Measurements from ENCODE around the gene LRRC3.

The LRRC3 gene

DNA sequence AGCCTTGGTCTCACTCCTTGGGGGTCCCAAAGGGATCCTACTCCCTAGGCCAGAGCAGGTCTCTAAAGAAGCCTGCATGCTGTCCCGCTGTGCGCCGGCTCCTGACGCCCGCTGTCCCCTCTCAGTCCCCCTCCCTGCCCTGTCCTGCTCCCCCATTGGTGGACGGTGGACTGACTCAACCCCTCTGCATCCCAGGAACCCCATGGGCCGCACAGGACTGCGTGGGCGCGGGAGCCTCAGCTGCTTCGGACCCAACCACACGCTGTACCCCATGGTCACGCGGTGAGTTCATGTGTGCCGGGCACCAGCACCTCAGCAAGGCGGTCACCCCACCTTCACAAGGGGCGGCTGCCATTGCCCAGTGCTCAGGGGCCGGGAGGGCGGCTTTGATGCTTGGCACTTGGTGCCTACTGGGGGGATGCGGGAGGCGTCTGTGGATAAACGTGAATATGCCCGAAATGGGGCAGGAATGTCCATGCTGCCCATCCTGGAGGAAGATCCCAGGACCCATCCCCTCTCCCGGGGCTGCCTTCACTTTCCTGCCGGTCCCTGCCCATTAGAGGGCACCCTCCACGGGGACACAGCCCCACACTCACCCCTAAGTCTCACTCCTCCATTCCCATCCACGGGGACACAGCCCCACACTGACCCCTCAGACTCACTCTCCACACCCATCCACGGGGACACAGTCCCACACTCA lies 20.2 kb upstream of the LRRC3 start:
- no peak overlapping the region for H3K27ac ChIP-seq (ENCODE audit: low read depth, low read length, poor library complexity, severe bottlenecking)
- no peaks in the 10 kb centered on the region for H3K4me1 ChIP-seq (ENCODE audit: insufficient read depth, low read length, severe bottlenecking)
- TF ChIP-seq, protein P1, sequence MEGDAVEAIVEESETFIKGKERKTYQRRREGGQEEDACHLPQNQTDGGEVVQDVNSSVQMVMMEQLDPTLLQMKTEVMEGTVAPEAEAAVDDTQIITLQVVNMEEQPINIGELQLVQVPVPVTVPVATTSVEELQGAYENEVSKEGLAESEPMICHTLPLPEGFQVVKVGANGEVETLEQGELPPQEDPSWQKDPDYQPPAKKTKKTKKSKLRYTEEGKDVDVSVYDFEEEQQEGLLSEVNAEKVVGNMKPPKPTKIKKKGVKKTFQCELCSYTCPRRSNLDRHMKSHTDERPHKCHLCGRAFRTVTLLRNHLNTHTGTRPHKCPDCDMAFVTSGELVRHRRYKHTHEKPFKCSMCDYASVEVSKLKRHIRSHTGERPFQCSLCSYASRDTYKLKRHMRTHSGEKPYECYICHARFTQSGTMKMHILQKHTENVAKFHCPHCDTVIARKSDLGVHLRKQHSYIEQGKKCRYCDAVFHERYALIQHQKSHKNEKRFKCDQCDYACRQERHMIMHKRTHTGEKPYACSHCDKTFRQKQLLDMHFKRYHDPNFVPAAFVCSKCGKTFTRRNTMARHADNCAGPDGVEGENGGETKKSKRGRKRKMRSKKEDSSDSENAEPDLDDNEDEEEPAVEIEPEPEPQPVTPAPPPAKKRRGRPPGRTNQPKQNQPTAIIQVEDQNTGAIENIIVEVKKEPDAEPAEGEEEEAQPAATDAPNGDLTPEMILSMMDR (IDR thresholded peaks at IDR 0.05; ENCODE audit: low read length) = no peak
- TF ChIP-seq EZH2 (IDR thresholded peaks at IDR 0.05; ENCODE audit: borderline replicate concordance, low read length) = no peak
- H3K4me3 ChIP-seq (ENCODE audit: low read depth, low read length, poor library complexity, severe bottlenecking) = no peak overlapping the region
- H3K27me3 ChIP-seq (ENCODE audit: insufficient read depth, low read length) = no peaks in the 10 kb centered on the region
- H3K79me2 ChIP-seq (ENCODE audit: insufficient read depth, low read length) = no peaks in the 10 kb centered on the region
- no peaks in the 10 kb centered on the region for H3K9me2 ChIP-seq (ENCODE audit: low read depth, low read length)
- H3K36me3 ChIP-seq (ENCODE audit: insufficient read depth, low read length) = no peaks in the 10 kb centered on the region
- no peaks in the 10 kb centered on the region for H3F3A ChIP-seq (ENCODE audit: insufficient read depth, low read length)
- H4K20me1 ChIP-seq (ENCODE audit: insufficient read depth, low read length) = no peaks in the 10 kb centered on the region
- no peak overlapping the region for H3K9ac ChIP-seq (ENCODE audit: low read length)
- no peak overlapping the region for H2AFZ ChIP-seq (ENCODE audit: low read length)
- H3K9me3 ChIP-seq (ENCODE audit: low read length) = peaks cover under 1% of the 10 kb centered on the region
- H3K4me2 ChIP-seq (ENCODE audit: low read length) = no peak overlapping the region

DNA sequence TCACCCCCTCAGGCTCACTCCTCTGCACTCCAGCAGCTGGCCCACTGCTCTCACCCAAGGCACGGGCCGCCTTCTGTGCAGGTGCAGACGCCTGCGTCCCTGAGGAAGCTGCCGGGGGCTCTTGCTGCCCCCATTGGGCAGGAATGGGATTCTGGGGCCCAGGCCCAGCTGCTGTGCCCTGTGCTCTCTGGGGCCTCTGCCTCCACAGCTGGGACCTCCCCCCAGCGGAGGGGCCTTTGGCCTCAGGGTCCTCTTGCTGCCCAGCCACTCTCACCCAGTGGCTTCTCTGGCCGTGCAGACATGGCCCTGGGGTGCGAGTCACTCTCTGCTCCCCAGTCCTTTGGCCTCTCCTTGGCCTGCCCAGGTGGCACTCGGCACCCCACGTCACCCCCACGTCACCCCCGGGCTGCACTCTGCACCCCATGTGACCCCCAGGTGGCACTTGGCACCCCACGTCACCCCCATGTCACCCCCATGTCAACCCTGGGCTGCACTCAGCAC lies 19.1 kb upstream of the LRRC3 start:
- Histone ChIP-seq H3K9me3 (ENCODE audit: low read length) (no peaks in the 10 kb centered on the region), H3K79me2 (ENCODE audit: insufficient read depth, low read length) (no peaks in the 10 kb centered on the region), H3K4me3 (ENCODE audit: low read depth, low read length, poor library complexity, severe bottlenecking) (no peak overlapping the region), H3F3A (ENCODE audit: insufficient read depth, low read length) (no peaks in the 10 kb centered on the region), H4K20me1 (ENCODE audit: insufficient read depth, low read length) (no peaks in the 10 kb centered on the region), H3K4me2 (ENCODE audit: low read length) (no peak overlapping the region), H3K4me1 (ENCODE audit: insufficient read depth, low read length, severe bottlenecking) (no peaks in the 10 kb centered on the region), H3K9ac (ENCODE audit: low read length) (no peak overlapping the region), H3K36me3 (ENCODE audit: insufficient read depth, low read length) (no peaks in the 10 kb centered on the region), H3K27me3 (ENCODE audit: insufficient read depth, low read length) (no peaks in the 10 kb centered on the region), H2AFZ (ENCODE audit: low read length) (no peak overlapping the region), H3K27ac (ENCODE audit: low read depth, low read length, poor library complexity, severe bottlenecking) (no peak overlapping the region), H3K9me2 (ENCODE audit: low read depth, low read length) (no peaks in the 10 kb centered on the region)
- TF ChIP-seq, protein P1 (IDR thresholded peaks at IDR 0.05; ENCODE audit: low read length) = no peak
- no peak for TF ChIP-seq EZH2 (IDR thresholded peaks at IDR 0.05; ENCODE audit: borderline replicate concordance, low read length)

GRCh38 chr21:44436958-44437357 lies 18.4 kb upstream of the LRRC3 start:
- H3K9ac ChIP-seq (ENCODE audit: low read length) = no peak overlapping the region
- H3K9me3 ChIP-seq (ENCODE audit: low read length) = no peaks in the 10 kb centered on the region
- H3K27ac ChIP-seq (ENCODE audit: low read depth, low read length, poor library complexity, severe bottlenecking) = no peak overlapping the region
- no peak overlapping the region for H2AFZ ChIP-seq (ENCODE audit: low read length)
- H3F3A ChIP-seq (ENCODE audit: insufficient read depth, low read length) = no peaks in the 10 kb centered on the region
- no peak overlapping the region for H3K4me3 ChIP-seq (ENCODE audit: low read depth, low read length, poor library complexity, severe bottlenecking)
- H3K36me3 ChIP-seq (ENCODE audit: insufficient read depth, low read length) = no peaks in the 10 kb centered on the region
- no peaks in the 10 kb centered on the region for H3K4me1 ChIP-seq (ENCODE audit: insufficient read depth, low read length, severe bottlenecking)
- no peaks in the 10 kb centered on the region for H4K20me1 ChIP-seq (ENCODE audit: insufficient read depth, low read length)
- H3K27me3 ChIP-seq (ENCODE audit: insufficient read depth, low read length) = no peaks in the 10 kb centered on the region
- no peaks in the 10 kb centered on the region for H3K9me2 ChIP-seq (ENCODE audit: low read depth, low read length)
- TF ChIP-seq, protein P1 (IDR thresholded peaks at IDR 0.05; ENCODE audit: low read length) = no peak
- no peak for TF ChIP-seq EZH2 (IDR thresholded peaks at IDR 0.05; ENCODE audit: borderline replicate concordance, low read length)
- H3K4me2 ChIP-seq (ENCODE audit: low read length) = no peak overlapping the region
- H3K79me2 ChIP-seq (ENCODE audit: insufficient read depth, low read length) = no peaks in the 10 kb centered on the region
